K562 (cell line): ENCODE data around the gene CCDC32. TPM values are rescaled to one million over a fixed set of nuclear protein-coding genes. Genes with fewer than 3 reads are reported as not detected.

ENCODE experiments used
- CBFA2T3 ChIP-seq: fragments of 450-650 bp; IDR thresholded peaks from 2 replicates; pipeline ENCODE4 v1.6.1; 2017
- HMG20B ChIP-seq: fragments of 250-450 bp; sonication (Bioruptor Pico); IDR thresholded peaks from 2 replicates; pipeline ENCODE4 v1.5.0; 2021; ENCODE audit warnings: mild to moderate bottlenecking
- NR4A1 ChIP-seq, 2 experiments: fragments of 250-450 bp in 1 of 2; fragments of 450-650 bp in 1 of 2; sonication (Bioruptor Pico) in 1 of 2; IDR thresholded peaks; 2 replicates each; pipeline versions ENCODE4 v1.4.0 to v1.6.1; 2016 to 2020; ENCODE audit warnings: mild to moderate bottlenecking in 2 of 2, missing compliant biosample characterization in 1 of 2, missing genetic modification characterization in 1 of 2, moderate library complexity in 1 of 2
- RBM25 ChIP-seq: fragments of 200-400 bp; formaldehyde crosslinking; IDR thresholded peaks from 2 replicates; pipeline ENCODE4 v1.6.1; 2018; ENCODE audit warnings: low read length, low read depth, moderate library complexity; ENCODE audit not compliant: severe bottlenecking
- SAFB ChIP-seq: fragments of 200-400 bp; formaldehyde crosslinking; IDR thresholded peaks from 2 replicates; pipeline ENCODE4 v1.6.1; 2017; ENCODE audit warnings: low read depth, low read length, borderline replicate concordance
- U2AF1 ChIP-seq: fragments of 200-400 bp; formaldehyde crosslinking; optimal IDR thresholded peaks from 2 replicates; pipeline ENCODE3; 2017; ENCODE audit warnings: mild to moderate bottlenecking, low read depth, low read length, moderate library complexity
- ZNF140 ChIP-seq: fragments of 250-450 bp; sonication (Bioruptor Pico); IDR thresholded peaks from 2 replicates; pipeline ENCODE4 v1.8.0; 2021; ENCODE audit warnings: moderate library complexity, mild to moderate bottlenecking, inconsistent platforms
- polyA plus RNA-seq, 8 experiments: library from polyadenylated mRNA; depleted of rRNA in 4 of 8; stranded (reverse) in 5 of 8; unstranded in 3 of 8; fragments of >200 nt; fragmentation: Nextera tagmentation in 2 of 8; fragmentation: Illumina TruSeq in 1 of 8; extraction: Ambion mirVana in 2 of 8; extraction: Trizol in 1 of 8; gene quantifications; 2 replicates each; pipeline versions ENCODE4 v1.2.1 to v1.2.3, GENCODE V29; 2011 to 2014; ENCODE audit warnings: inconsistent platforms in 1 of 8, missing spikeins in 1 of 8
- total RNA-seq, 7 experiments: library from RNA; depleted of rRNA in 6 of 7; stranded (reverse); fragments of >200 nt in 6 of 7; fragmentation: Illumina TruSeq in 2 of 7; extraction: Trizol in 2 of 7; gene quantifications; 2 replicates each; pipeline versions ENCODE4 v1.2.1 to v1.2.3, GENCODE V29; 2011 to 2021; ENCODE audit warnings: low replicate concordance in 1 of 7
- TF ChIP-seq, protein P1 (sequence below): fragments of 450-650 bp; IDR thresholded peaks from 2 replicates; pipeline ENCODE4 v1.6.1; 2017; ENCODE audit warnings: antibody characterized with exemption, mild to moderate bottlenecking
- TF ChIP-seq, protein P2 (sequence below): fragments of 250-450 bp; sonication (Bioruptor Pico); IDR thresholded peaks from 2 replicates; pipeline ENCODE4 v1.4.0; 2020; ENCODE audit warnings: mild to moderate bottlenecking, moderate library complexity
- TF ChIP-seq, protein P3 (sequence below): sonication (generic); formaldehyde crosslinking; IDR thresholded peaks from 2 replicates; pipeline ENCODE4 v1.8.0; 2023; ENCODE audit warnings: missing genetic modification reagents, mild to moderate bottlenecking, borderline replicate concordance
- TF ChIP-seq, protein P4 (sequence below): fragments of 250-450 bp; sonication (Bioruptor Pico); IDR thresholded peaks from 2 replicates; pipeline ENCODE4 v1.8.0; 2021; ENCODE audit warnings: borderline replicate concordance, mild to moderate bottlenecking, moderate library complexity; ENCODE audit not compliant: poor library complexity, severe bottlenecking

Gene CCDC32
- total and polyA plus RNA-seq, 9 of the 15 experiments (the other 6 are each of a cell fraction or from before 2014, with no cell fraction given), result 22.2 to 94.8 (median 37.1) TPM

- TF ChIP-seq, protein P1, sequence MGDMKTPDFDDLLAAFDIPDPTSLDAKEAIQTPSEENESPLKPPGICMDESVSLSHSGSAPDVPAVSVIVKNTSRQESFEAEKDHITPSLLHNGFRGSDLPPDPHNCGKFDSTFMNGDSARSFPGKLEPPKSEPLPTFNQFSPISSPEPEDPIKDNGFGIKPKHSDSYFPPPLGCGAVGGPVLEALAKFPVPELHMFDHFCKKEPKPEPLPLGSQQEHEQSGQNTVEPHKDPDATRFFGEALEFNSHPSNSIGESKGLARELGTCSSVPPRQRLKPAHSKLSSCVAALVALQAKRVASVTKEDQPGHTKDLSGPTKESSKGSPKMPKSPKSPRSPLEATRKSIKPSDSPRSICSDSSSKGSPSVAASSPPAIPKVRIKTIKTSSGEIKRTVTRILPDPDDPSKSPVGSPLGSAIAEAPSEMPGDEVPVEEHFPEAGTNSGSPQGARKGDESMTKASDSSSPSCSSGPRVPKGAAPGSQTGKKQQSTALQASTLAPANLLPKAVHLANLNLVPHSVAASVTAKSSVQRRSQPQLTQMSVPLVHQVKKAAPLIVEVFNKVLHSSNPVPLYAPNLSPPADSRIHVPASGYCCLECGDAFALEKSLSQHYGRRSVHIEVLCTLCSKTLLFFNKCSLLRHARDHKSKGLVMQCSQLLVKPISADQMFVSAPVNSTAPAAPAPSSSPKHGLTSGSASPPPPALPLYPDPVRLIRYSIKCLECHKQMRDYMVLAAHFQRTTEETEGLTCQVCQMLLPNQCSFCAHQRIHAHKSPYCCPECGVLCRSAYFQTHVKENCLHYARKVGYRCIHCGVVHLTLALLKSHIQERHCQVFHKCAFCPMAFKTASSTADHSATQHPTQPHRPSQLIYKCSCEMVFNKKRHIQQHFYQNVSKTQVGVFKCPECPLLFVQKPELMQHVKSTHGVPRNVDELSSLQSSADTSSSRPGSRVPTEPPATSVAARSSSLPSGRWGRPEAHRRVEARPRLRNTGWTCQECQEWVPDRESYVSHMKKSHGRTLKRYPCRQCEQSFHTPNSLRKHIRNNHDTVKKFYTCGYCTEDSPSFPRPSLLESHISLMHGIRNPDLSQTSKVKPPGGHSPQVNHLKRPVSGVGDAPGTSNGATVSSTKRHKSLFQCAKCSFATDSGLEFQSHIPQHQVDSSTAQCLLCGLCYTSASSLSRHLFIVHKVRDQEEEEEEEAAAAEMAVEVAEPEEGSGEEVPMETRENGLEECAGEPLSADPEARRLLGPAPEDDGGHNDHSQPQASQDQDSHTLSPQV, result peak; percentile 97
- TF ChIP-seq U2AF1 (no peak), RBM25 (no peak), ZNF140 (CRISPR knock-in tag) (no peak), SAFB (no peak), NR4A1 (CRISPR knock-in tag; IDR thresholded peaks at IDR 0.05) (0 out of 2 replicates have a peak, but pooled peaks have one; percentile 81), NR4A1 (tag; IDR thresholded peaks at IDR 0.05) (peak; percentile 39; the same call in 1 of the 2 replicates), HMG20B (CRISPR knock-in tag) (no peak), CBFA2T3 (no peak)
- TF ChIP-seq, protein P2, sequence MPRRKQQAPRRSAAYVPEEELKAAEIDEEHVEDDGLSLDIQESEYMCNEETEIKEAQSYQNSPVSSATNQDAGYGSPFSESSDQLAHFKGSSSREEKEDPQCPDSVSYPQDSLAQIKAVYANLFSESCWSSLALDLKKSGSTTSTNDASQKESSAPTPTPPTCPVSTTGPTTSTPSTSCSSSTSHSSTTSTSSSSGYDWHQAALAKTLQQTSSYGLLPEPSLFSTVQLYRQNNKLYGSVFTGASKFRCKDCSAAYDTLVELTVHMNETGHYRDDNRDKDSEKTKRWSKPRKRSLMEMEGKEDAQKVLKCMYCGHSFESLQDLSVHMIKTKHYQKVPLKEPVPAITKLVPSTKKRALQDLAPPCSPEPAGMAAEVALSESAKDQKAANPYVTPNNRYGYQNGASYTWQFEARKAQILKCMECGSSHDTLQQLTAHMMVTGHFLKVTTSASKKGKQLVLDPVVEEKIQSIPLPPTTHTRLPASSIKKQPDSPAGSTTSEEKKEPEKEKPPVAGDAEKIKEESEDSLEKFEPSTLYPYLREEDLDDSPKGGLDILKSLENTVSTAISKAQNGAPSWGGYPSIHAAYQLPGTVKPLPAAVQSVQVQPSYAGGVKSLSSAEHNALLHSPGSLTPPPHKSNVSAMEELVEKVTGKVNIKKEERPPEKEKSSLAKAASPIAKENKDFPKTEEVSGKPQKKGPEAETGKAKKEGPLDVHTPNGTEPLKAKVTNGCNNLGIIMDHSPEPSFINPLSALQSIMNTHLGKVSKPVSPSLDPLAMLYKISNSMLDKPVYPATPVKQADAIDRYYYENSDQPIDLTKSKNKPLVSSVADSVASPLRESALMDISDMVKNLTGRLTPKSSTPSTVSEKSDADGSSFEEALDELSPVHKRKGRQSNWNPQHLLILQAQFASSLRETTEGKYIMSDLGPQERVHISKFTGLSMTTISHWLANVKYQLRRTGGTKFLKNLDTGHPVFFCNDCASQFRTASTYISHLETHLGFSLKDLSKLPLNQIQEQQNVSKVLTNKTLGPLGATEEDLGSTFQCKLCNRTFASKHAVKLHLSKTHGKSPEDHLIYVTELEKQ, result no peak
- TF ChIP-seq, protein P3, sequence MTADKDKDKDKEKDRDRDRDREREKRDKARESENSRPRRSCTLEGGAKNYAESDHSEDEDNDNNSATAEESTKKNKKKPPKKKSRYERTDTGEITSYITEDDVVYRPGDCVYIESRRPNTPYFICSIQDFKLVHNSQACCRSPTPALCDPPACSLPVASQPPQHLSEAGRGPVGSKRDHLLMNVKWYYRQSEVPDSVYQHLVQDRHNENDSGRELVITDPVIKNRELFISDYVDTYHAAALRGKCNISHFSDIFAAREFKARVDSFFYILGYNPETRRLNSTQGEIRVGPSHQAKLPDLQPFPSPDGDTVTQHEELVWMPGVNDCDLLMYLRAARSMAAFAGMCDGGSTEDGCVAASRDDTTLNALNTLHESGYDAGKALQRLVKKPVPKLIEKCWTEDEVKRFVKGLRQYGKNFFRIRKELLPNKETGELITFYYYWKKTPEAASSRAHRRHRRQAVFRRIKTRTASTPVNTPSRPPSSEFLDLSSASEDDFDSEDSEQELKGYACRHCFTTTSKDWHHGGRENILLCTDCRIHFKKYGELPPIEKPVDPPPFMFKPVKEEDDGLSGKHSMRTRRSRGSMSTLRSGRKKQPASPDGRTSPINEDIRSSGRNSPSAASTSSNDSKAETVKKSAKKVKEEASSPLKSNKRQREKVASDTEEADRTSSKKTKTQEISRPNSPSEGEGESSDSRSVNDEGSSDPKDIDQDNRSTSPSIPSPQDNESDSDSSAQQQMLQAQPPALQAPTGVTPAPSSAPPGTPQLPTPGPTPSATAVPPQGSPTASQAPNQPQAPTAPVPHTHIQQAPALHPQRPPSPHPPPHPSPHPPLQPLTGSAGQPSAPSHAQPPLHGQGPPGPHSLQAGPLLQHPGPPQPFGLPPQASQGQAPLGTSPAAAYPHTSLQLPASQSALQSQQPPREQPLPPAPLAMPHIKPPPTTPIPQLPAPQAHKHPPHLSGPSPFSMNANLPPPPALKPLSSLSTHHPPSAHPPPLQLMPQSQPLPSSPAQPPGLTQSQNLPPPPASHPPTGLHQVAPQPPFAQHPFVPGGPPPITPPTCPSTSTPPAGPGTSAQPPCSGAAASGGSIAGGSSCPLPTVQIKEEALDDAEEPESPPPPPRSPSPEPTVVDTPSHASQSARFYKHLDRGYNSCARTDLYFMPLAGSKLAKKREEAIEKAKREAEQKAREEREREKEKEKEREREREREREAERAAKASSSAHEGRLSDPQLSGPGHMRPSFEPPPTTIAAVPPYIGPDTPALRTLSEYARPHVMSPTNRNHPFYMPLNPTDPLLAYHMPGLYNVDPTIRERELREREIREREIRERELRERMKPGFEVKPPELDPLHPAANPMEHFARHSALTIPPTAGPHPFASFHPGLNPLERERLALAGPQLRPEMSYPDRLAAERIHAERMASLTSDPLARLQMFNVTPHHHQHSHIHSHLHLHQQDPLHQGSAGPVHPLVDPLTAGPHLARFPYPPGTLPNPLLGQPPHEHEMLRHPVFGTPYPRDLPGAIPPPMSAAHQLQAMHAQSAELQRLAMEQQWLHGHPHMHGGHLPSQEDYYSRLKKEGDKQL, result no peak
- TF ChIP-seq, protein P4, sequence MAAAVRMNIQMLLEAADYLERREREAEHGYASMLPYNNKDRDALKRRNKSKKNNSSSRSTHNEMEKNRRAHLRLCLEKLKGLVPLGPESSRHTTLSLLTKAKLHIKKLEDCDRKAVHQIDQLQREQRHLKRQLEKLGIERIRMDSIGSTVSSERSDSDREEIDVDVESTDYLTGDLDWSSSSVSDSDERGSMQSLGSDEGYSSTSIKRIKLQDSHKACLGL (CRISPR knock-in tag), result no peak
Measured at GRCh38 chr15:40593588-40594428, 29.0 kb upstream of the CCDC32 start, which contains the start of gene KNL1 (continued).
